ENCODE results near the gene IFI44L. TPM values are rescaled to one million over a fixed set of nuclear protein-coding genes. Genes with fewer than 3 reads are reported as not detected.
A peak's percentile ranks its signal among the peaks of the same experiment; 100 is the strongest.

Gene IFI44L
- total RNA-seq, 1 donor from 2014 or later: 19.5 TPM

DNA sequence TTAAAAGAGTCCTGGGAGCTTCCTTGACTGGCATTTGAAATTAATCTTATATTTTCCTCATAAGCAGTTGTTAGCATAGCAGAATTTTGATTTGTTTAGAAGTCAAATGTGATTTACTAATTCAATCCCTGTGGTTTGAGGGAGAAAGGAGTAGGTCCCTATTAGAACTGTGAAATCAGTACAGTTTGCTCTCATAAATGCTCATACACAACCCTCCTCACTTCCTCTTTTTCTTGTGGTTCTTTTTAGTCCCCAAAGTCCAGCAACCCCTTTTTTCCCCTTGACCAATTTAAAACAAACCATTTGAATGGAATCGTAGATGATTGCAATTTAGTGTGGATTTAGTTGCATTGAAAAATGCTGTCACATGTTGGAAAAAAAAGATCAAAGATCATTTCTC is 20.2 kb downstream of the IFI44L start:
- TF ChIP-seq, protein P1, sequence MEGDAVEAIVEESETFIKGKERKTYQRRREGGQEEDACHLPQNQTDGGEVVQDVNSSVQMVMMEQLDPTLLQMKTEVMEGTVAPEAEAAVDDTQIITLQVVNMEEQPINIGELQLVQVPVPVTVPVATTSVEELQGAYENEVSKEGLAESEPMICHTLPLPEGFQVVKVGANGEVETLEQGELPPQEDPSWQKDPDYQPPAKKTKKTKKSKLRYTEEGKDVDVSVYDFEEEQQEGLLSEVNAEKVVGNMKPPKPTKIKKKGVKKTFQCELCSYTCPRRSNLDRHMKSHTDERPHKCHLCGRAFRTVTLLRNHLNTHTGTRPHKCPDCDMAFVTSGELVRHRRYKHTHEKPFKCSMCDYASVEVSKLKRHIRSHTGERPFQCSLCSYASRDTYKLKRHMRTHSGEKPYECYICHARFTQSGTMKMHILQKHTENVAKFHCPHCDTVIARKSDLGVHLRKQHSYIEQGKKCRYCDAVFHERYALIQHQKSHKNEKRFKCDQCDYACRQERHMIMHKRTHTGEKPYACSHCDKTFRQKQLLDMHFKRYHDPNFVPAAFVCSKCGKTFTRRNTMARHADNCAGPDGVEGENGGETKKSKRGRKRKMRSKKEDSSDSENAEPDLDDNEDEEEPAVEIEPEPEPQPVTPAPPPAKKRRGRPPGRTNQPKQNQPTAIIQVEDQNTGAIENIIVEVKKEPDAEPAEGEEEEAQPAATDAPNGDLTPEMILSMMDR (IDR thresholded peaks at IDR 0.05): no peak
- H3K4me3 ChIP-seq: no peak overlapping the region
- H3K4me1 ChIP-seq: no peaks in the 10 kb centered on the region
- no peaks in the 10 kb centered on the region for H3K27me3 ChIP-seq
- no peak overlapping the region for H3K27ac ChIP-seq
- H3K9me3 ChIP-seq: peaks cover 0 to 6% of the 10 kb centered on the region in 2 donors
- no peak for DNase-seq (ENCODE audit: low spot score in 2 of 2)
- intact Hi-C loops (cut with DNase I): no loop called here
- no peaks in the 10 kb centered on the region for H3K36me3 ChIP-seq

DNA sequence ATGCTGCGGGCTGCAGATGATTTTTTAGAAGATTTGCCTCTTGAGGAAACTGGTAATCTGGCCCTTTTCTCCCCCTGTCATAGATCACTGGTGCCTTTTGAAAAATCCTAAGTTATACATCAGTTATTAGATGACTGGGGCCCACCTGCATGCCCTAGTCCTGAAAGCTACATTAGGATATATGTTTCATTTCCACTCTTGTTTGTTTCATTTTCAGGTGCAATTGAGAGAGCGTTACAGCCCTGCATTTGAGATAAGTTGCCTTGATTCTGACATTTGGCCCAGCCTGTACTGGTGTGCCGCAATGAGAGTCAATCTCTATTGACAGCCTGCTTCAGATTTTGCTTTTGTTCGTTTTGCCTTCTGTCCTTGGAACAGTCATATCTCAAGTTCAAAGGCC is 21.3 kb downstream of the IFI44L start:
- no peak overlapping the region for H3K4me3 ChIP-seq
- intact Hi-C loops (cut with DNase I): no loop called here
- no peaks in the 10 kb centered on the region for H3K36me3 ChIP-seq
- H3K4me1 ChIP-seq: no peaks in the 10 kb centered on the region
- DNase-seq (ENCODE audit: low spot score in 2 of 2): no peak
- no peaks in the 10 kb centered on the region for H3K27me3 ChIP-seq
- peaks cover 0 to 6% of the 10 kb centered on the region in 2 donors for H3K9me3 ChIP-seq
- H3K27ac ChIP-seq: no peak overlapping the region
- TF ChIP-seq, protein P1 (IDR thresholded peaks at IDR 0.05): no peak

DNA sequence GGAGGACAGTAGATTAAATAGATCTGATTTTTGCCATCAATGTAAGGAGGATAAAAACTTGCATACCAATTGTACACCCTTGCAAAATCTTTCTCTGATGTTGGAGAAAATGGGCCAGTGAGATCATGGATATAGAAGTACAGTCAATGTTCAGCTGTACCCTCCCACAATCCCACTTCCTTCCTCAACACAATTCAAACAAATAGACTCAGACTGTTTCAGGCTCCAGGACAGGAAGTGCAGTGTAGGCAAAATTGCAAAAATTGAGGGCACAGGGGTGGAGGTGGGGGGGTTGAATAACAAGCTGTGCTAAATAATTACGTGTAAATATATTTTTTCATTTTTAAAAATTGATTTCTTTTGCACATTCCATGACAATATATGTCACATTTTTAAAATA is 25.5 kb downstream of the IFI44L start:
- Histone ChIP-seq H3K4me1 (no peaks in the 10 kb centered on the region), H3K4me3 (no peak overlapping the region), H3K9me3 (peaks cover 0 to 6% of the 10 kb centered on the region in 2 donors), H3K27me3 (no peaks in the 10 kb centered on the region), H3K27ac (no peak overlapping the region), H3K36me3 (no peaks in the 10 kb centered on the region)
- intact Hi-C loops (cut with DNase I): no loop called here
- no peak for DNase-seq (ENCODE audit: low spot score in 2 of 2)
- TF ChIP-seq, protein P1 (IDR thresholded peaks at IDR 0.05): no peak

DNA sequence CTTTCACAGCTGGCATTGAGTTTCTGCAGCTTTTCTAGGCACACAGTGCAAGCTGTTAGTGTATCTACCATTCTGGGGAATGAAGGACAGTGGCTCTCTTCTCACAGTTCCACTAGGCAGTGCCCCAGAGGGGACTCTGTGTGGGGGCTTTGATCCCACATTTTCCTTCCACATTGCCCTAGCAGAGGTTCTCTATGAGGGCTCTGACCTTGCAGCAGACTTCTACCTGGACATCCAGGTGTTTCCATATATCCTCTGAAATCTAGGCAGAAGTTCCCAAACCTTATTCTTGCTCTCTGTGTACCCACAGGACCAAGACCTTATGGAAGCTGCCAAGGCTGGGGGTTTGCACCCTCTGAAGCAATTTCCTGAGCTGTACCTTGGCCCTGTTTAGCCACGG is 27.0 kb downstream of the IFI44L start:
- Histone ChIP-seq H3K27ac (no peak overlapping the region), H3K36me3 (no peaks in the 10 kb centered on the region), H3K27me3 (no peaks in the 10 kb centered on the region), H3K4me3 (no peak overlapping the region), H3K9me3 (peaks cover 0 to 6% of the 10 kb centered on the region in 2 donors), H3K4me1 (no peaks in the 10 kb centered on the region)
- TF ChIP-seq, protein P1 (IDR thresholded peaks at IDR 0.05): no peak
- DNase-seq (ENCODE audit: low spot score in 2 of 2): no peak
- intact Hi-C loops (cut with DNase I): no loop called here

DNA sequence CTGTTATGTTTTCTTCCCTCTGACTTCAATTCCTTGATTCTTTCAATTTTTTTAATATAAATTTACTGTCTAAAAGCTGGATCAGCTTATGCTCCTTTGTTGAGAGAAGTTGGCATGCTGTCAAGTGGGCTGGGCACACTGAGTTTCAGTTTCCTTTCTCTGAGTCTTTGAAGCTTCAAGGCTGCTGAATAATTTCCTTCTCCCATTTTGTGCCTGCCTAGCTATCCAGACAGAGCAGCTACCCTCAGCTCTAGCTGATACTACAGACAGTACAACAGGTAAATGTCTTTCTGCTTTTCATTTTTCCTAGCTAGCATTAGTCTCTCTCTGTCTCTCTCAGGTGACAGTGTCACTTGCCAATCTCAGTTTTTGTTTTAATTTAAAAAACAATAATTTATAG is 29.4 kb downstream of the IFI44L start, which contains the start of gene IFI44:
IFI44 (plus strand) TSS at position 204 of the 400 bp plus-strand sequence. CDS start 365 bp downstream, outside the sequence.
- intact Hi-C loops (cut with DNase I): no loop called here
- TF ChIP-seq, protein P1 (IDR thresholded peaks at IDR 0.05): no peak
- no peaks in the 10 kb centered on the region for H3K9me3 ChIP-seq
- H3K27ac ChIP-seq: peak within 1 kb of the TSS in 1 of 2 donors; percentile 14
- no peaks in the 10 kb centered on the region for H3K27me3 ChIP-seq
- H3K4me3 ChIP-seq: peak within 1 kb of the TSS; percentile 38 to 54
- H3K4me1 ChIP-seq: no peaks in the 10 kb centered on the region
- H3K36me3 ChIP-seq: no peaks in the 10 kb centered on the region
- DNase-seq (ENCODE audit: low spot score in 2 of 2): peak; percentile 33 to 83
